Sigmoid colon (tissue), 7 donors: ENCODE data around the gene CAPNS1. TPM values are rescaled to one million over a fixed set of nuclear protein-coding genes. Genes with fewer than 3 reads are reported as not detected.

Source experiments
- DNase-seq: peaks from one replicate; pipeline ENCODE4 v3.0.0-alpha.2; 2019
- H3K27ac ChIP-seq, 4 donors: fragments of 200-600 bp; sonication (generic); one replicate each; pipeline ENCODE4 v1.5.1; 2016 to 2019; ENCODE audit warnings: mild to moderate bottlenecking in 1 of 4
- H3K27me3 ChIP-seq, 3 donors: fragments of 200-600 bp; sonication (generic); one replicate each; pipeline ENCODE4 v1.5.1; 2019; ENCODE audit warnings: mild to moderate bottlenecking in 1 of 3
- H3K36me3 ChIP-seq, 4 donors: fragments of 200-600 bp; sonication (generic); one replicate each; pipeline ENCODE4 v1.5.1; 2016 to 2019
- H3K4me1 ChIP-seq, 4 donors: fragments of 200-600 bp; sonication (generic); one replicate each; pipeline ENCODE4 v1.5.1; 2017 to 2019
- H3K4me3 ChIP-seq, 4 donors: fragments of 200-600 bp; sonication (generic); one replicate each; pipeline ENCODE4 v1.5.1; 2017 to 2019; ENCODE audit warnings: mild to moderate bottlenecking in 2 of 4, moderate library complexity in 1 of 4
- H3K9me3 ChIP-seq, 4 donors: fragments of 200-600 bp in 3 of 4; sonication (generic) in 3 of 4; one replicate each; pipeline versions ENCODE4 v1.5.1 to v1.6.1; 2013 to 2019
- EP300 ChIP-seq, 4 donors: sonication (generic); formaldehyde crosslinking; IDR thresholded peaks; one replicate each; pipeline ENCODE4 v1.6.1; 2017; ENCODE audit warnings: antibody characterized with exemption in 4 of 4
- POLR2A ChIP-seq, 2 donors: fragments of 450-650 bp; IDR thresholded peaks; one replicate each; pipeline ENCODE4 v1.6.1; 2016; ENCODE audit warnings: antibody characterized with exemption in 2 of 2, mild to moderate bottlenecking in 2 of 2, moderate library complexity in 2 of 2
- POLR2AphosphoS5 ChIP-seq, 4 donors: sonication (generic); formaldehyde crosslinking; IDR thresholded peaks; one replicate each; pipeline ENCODE4 v1.6.1; 2017; ENCODE audit warnings: antibody characterized with exemption in 4 of 4
- WGBS, 2 donors: extraction: QIAGEN DNeasy Blood & Tissue Kit; methylation state at CpG; one replicate each; pipeline ENCODE4 v1.1.7; 2013; 5-methylcytosine and 5-hydroxymethylcytosine counted together
- intact Hi-C: fragments of 100-400 bp; cut with DNase I; formaldehyde crosslinking; loops from one replicate; pipeline ENCODE4 v1.15.1; 2023
- polyA plus RNA-seq, 3 donors: library from polyadenylated mRNA; stranded (reverse); fragments of 200-250 nt; gene quantifications; one replicate each; pipeline ENCODE4 v1.2.3, GENCODE V29; 2013
- total RNA-seq, 4 donors: library from RNA; depleted of rRNA; stranded (reverse); fragments of >200 nt; gene quantifications; one replicate each; pipeline ENCODE4 v1.1.0, GENCODE V29; 2016
- TF ChIP-seq, protein P1 (sequence below), 4 experiments: fragments of 450-650 bp in 3 of 4; fragments of 200-600 bp in 1 of 4; IDR thresholded peaks; one replicate each; pipeline ENCODE4 v1.5.1; 2016 to 2019; ENCODE audit warnings: antibody characterized with exemption in 4 of 4, mild to moderate bottlenecking in 3 of 4, moderate library complexity in 2 of 4
- donor health status: healthy with polysubstance abuse.
- donor health status: Bipolar disorder and iron deficiency.
- donor health status: healthy.

Gene CAPNS1
- total and polyA plus RNA-seq, 7 donors, result 101 to 938 (median 116) TPM

DNA sequence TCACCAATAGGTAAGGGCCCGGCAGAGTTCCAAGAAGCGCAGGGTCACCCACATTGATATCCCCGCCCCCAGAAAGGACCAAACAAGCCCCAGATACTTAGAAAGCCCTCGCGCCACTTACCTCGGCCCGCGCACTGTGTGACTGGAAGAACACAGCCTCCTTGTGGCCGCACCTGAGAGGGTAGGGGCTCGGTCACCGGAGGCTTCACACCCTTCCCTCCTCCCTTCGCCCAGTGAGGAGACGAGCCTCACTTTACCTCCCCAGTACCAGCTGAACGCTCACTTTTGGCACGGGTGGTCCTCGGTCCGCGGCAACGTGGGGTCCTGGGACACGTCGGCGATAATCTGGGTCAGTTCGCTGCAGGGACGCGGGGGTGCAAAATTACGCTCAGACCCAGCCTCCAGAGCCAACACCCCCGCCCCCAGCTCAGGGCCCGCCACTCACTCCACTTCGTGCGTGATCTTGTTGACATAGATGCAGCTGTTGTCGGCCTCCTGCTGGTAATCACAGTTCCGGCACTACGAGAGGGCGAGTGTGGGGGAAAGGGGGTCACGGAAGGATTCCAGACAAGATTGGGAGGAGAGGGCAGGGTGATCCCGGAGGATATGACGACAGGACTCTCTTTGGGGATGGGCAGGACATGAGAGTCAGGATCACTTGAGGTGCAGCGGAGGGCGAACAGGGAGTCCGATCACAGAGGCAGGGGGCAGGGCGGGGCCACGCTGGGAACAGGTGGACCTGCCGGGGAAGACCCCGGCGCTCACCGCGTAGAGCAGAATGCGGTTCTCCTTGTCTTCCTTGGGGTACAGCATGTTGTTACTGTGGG lies 25.8 kb upstream of the CAPNS1 start:
- H3K4me3 ChIP-seq, result peak overlapping the region; percentile 74 to 92 (median 84)
- peak overlapping the region; percentile 91 to 95 (median 92) for H3K27ac ChIP-seq
- H3K27me3 ChIP-seq, result no peaks in the 10 kb centered on the region
- H3K9me3 ChIP-seq, result no peaks in the 10 kb centered on the region
- TF ChIP-seq POLR2AphosphoS5 (IDR thresholded peaks at IDR 0.05) (no peak), EP300 (IDR thresholded peaks at IDR 0.05) (no peak), POLR2A (IDR thresholded peaks at IDR 0.05) (no peak)
- TF ChIP-seq, protein P1, sequence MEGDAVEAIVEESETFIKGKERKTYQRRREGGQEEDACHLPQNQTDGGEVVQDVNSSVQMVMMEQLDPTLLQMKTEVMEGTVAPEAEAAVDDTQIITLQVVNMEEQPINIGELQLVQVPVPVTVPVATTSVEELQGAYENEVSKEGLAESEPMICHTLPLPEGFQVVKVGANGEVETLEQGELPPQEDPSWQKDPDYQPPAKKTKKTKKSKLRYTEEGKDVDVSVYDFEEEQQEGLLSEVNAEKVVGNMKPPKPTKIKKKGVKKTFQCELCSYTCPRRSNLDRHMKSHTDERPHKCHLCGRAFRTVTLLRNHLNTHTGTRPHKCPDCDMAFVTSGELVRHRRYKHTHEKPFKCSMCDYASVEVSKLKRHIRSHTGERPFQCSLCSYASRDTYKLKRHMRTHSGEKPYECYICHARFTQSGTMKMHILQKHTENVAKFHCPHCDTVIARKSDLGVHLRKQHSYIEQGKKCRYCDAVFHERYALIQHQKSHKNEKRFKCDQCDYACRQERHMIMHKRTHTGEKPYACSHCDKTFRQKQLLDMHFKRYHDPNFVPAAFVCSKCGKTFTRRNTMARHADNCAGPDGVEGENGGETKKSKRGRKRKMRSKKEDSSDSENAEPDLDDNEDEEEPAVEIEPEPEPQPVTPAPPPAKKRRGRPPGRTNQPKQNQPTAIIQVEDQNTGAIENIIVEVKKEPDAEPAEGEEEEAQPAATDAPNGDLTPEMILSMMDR (IDR thresholded peaks at IDR 0.05), result no peak
- H3K36me3 ChIP-seq, result peaks cover 10 to 61% (median 19%) of the 10 kb centered on the region in 4 donors
- intact Hi-C loops, result loop anchor here (1.0 to 2.0 kb wide), 2 partner anchors 60 to 119 kb away; partner anchors contain the start of genes SDHAF1, THAP8 and WDR62
- peaks cover 0 to 36% (median 28%) of the 10 kb centered on the region in 4 donors for H3K4me1 ChIP-seq
- 5 to 11% methylated on average over 48 of the region's 48 CpGs for WGBS, 2 donors
- DNase-seq, result no peak

DNA sequence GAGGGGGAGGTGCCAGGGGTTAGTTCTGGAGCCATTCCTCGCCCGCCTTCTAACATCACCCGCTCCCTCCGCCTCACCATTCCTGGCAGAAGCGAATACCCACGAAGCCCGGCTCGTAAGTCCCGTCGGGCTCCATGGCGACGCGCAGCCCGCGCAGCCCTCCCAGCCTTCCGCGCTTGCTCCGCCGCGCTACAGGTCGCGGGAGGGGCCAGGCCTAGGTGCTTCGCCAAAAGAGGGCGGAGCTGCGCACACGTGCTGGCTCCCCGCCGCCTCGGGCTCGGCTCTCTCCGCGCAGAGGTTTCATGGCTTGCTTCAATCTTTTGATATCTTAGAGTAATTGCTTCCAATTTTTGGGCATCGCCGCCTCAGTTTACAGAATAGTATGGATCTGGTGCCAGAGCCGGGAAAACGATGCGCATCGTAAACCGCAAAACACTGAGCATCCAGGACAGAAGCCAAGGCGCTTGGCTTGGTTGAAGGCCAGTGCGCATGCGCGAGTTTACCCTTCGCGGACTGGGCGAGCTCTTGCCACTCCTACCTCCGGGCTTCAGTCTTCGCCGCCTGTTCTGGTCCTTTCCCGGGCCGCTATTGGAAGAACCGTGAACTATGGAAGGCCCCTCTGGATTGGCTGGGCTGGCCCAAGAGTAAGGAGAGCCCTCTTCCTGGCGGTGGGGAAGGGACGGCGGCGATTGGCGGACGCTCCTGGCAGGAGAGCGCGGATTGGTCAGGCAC lies 25.0 kb upstream of the CAPNS1 start, which contains the start of gene POLR2I:
Gene POLR2I, minus strand, starts transcription at position 155 of the 732 bp plus-strand sequence. Its CDS starts 19 bp downstream, at position 136.
- peak within 1 kb of the TSS; percentile 74 to 92 (median 84) for H3K4me3 ChIP-seq
- peaks cover 0 to 36% (median 28%) of the 10 kb centered on the region in 4 donors for H3K4me1 ChIP-seq
- peak in 1 of 4 donors; percentile 25 for TF ChIP-seq EP300 (IDR thresholded peaks at IDR 0.05)
- peak; percentile 67 to 69 for TF ChIP-seq POLR2A (IDR thresholded peaks at IDR 0.05)
- TF ChIP-seq POLR2AphosphoS5 (IDR thresholded peaks at IDR 0.05), result peak; percentile 89 to 96 (median 94)
- TF ChIP-seq, protein P1 (IDR thresholded peaks at IDR 0.05), result no peak
- no peaks in the 10 kb centered on the region for H3K27me3 ChIP-seq
- peak; percentile 100 for DNase-seq
- intact Hi-C loops, result loop anchor here (1.0 to 2.0 kb wide), 2 partner anchors 61 to 120 kb away; partner anchors contain the start of genes SDHAF1, THAP8 and WDR62
- 0% methylated on average over 60 of the region's 60 CpGs for WGBS, 2 donors
- peaks cover 13 to 68% (median 21%) of the 10 kb centered on the region in 4 donors for H3K36me3 ChIP-seq
- peak within 1 kb of the TSS; percentile 91 to 95 (median 92) for H3K27ac ChIP-seq
- H3K9me3 ChIP-seq, result no peaks in the 10 kb centered on the region

DNA sequence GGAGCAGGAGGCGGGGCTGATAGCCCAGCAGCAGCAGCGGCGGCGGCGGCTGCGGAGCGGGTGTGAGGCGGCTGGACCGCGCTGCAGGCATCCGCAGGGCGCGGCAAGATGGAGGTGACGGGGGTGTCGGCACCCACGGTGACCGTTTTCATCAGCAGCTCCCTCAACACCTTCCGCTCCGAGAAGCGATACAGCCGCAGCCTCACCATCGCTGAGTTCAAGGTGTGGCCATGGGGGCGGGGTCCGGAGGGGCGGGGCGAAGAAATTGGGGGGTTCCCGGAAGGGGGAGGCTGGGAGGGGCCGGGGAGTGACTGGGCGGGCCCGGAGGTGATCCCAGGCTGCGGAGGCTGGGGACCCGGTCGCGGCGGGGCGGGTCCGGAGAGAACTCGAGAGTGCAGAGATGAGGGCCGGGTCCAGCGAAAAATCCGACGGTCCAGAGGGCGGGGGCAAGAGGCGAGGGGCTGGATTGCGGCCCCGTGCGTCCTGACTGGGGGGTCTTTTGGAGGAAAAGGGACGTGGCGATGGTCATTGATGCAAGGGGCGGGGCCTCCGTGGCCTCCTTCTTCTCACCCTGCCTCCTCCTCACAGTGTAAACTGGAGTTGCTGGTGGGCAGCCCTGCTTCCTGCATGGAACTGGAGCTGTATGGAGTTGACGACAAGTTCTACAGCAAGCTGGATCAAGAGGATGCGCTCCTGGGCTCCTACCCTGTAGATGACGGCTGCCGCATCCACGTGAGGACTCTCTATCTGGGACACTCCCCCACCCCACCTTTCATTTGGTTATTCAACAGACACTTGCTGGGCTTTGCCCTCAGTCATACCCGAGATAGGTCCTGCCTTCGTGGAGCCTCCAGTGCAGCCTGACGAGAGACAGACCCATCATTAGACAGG lies 24.2 kb upstream of the CAPNS1 start, which contains the start of gene TBCB:
Gene TBCB, plus strand, starts transcription at position 16 of the 891 bp plus-strand sequence. Its CDS starts 93 bp downstream, at position 109.
- peak; percentile 92 for DNase-seq
- intact Hi-C loops, result loop anchor here (2.0 kb wide), 1 partner anchor 121 kb away; the partner anchor contains the start of gene SDHAF1
- H3K4me3 ChIP-seq, result peak within 1 kb of the TSS; percentile 74 to 92 (median 84)
- H3K27me3 ChIP-seq, result no peaks in the 10 kb centered on the region
- peaks cover 13 to 72% (median 25%) of the 10 kb centered on the region in 4 donors for H3K36me3 ChIP-seq
- H3K4me1 ChIP-seq, result peaks cover 0 to 39% (median 30%) of the 10 kb centered on the region in 4 donors
- 3 to 5% methylated on average over 59 of the region's 59 CpGs for WGBS, 2 donors
- peak within 1 kb of the TSS; percentile 91 to 95 (median 92) for H3K27ac ChIP-seq
- no peaks in the 10 kb centered on the region for H3K9me3 ChIP-seq
- peak in 1 of 2 donors; percentile 49 for TF ChIP-seq POLR2A (IDR thresholded peaks at IDR 0.05)
- TF ChIP-seq POLR2AphosphoS5 (IDR thresholded peaks at IDR 0.05), result peak; percentile 38 to 93 (median 74)
- TF ChIP-seq, protein P1 (IDR thresholded peaks at IDR 0.05), result no peak
- no peak for TF ChIP-seq EP300 (IDR thresholded peaks at IDR 0.05)

DNA sequence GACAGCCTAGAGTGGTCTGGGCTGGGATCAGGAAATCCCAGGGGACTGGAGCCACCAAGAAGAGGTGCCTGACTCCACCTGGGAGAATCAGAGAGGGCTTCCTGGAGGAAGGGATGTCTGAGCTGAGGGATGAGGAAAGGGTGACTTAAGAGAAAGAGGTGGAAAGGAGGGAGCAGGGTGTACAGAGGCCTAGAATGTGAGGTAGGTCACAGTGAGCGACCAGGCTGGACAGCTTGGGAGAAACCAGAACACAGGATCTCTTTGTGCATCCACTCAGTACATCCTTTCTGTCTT lies 23.6 kb upstream of the CAPNS1 start:
- WGBS, 2 donors, result 93 to 94% methylated on average over 1 of the region's 1 CpG
- Histone ChIP-seq H3K4me1 (peaks cover 0 to 39% (median 30%) of the 10 kb centered on the region in 4 donors), H3K4me3 (peak overlapping the region; percentile 51 to 92 (median 82)), H3K27me3 (no peaks in the 10 kb centered on the region), H3K9me3 (no peaks in the 10 kb centered on the region), H3K27ac (peak overlapping the region; percentile 91 to 95 (median 92)), H3K36me3 (peaks cover 12 to 72% (median 26%) of the 10 kb centered on the region in 4 donors)
- DNase-seq, result no peak
- intact Hi-C loops, result no loop called here
- TF ChIP-seq EP300 (IDR thresholded peaks at IDR 0.05) (no peak), POLR2A (IDR thresholded peaks at IDR 0.05) (no peak), POLR2AphosphoS5 (IDR thresholded peaks at IDR 0.05) (no peak)
- TF ChIP-seq, protein P1 (IDR thresholded peaks at IDR 0.05), result no peak
